ENCODE data around the gene PPM1F. TPM values are rescaled to one million over a fixed set of nuclear protein-coding genes. Genes with fewer than 3 reads are reported as not detected.

The PPM1F gene
- total and polyA plus RNA-seq, 10 of the 15 experiments (the other 5 are each of a cell fraction or from before 2014, with no cell fraction given) = 0.55 to 26.3 (median 9.7) TPM

GRCh38 chr22:21939461-21939913 is 13.2 kb downstream of the PPM1F start:
- SMC1A ChIA-PET (ENCODE audit: uncharacterized antibody, unreplicated experiment) = interaction anchor here (0.6 to 1.8 kb wide), 5 partner anchors 11 to 281 kb away, joined by 3 to 14 read pairs (median 4); partner anchors contain the start of gene PPM1F
- Histone ChIP-seq H3K27ac (ENCODE audit: control insufficient read depth, insufficient read depth) (no peak overlapping the region), H3K27me3 (replicated peaks in 1 of 2; ENCODE audit: control insufficient read depth in 2 of 2, insufficient read depth in 2 of 2, low read length in 1 of 2) (no peaks in the 10 kb centered on the region), H3K9ac (ENCODE audit: control insufficient read depth, insufficient read depth, low read length) (no peak overlapping the region), H3K9me3 (replicated peaks; ENCODE audit: control insufficient read depth, insufficient read depth, low read length) (no peaks in the 10 kb centered on the region), H2AFZ (ENCODE audit: control insufficient read depth, low read depth, low read length) (no peak overlapping the region), H3K4me1 (ENCODE audit: control insufficient read depth, insufficient read depth, low read length) (peaks cover 16% of the 10 kb centered on the region), H3K4me3 (no peak overlapping the region), H4K20me1 (ENCODE audit: control insufficient read depth, insufficient read depth) (no peaks in the 10 kb centered on the region), H3K79me2 (ENCODE audit: control insufficient read depth, insufficient read depth, low read length) (no peaks in the 10 kb centered on the region), H3K36me3 (ENCODE audit: control insufficient read depth in 2 of 2, insufficient read depth in 2 of 2, low read length in 1 of 2) (no peaks in the 10 kb centered on the region), H3K4me2 (ENCODE audit: control insufficient read depth, insufficient read depth) (no peak overlapping the region)
- TF ChIP-seq MYB (IDR thresholded peaks at IDR 0.05; ENCODE audit: borderline replicate concordance, low read depth, low read length) (no peak), JUND (IDR thresholded peaks at IDR 0.05; ENCODE audit: low read depth, low read length) (no peak)
- ATAC-seq = no peak
- 81% methylated on average over 10 of the region's 10 CpGs for WGBS (ENCODE audit: insufficient coverage, insufficient replicate concordance, low lambda C conversion rate, missing lambda C conversion rate)
- RAD21 ChIA-PET (ENCODE audit: unreplicated experiment) = interaction anchor here (1.1 to 2.1 kb wide), 4 partner anchors 176 to 293 kb away, joined by 3 to 10 read pairs (median 4); no protein-coding TSS in a partner anchor
- POLR2A ChIA-PET = interaction anchor here (1.0 to 1.1 kb wide), 2 partner anchors 221 to 242 kb away, joined by 3 to 10 read pairs; no protein-coding TSS in a partner anchor
- no peak for DNase-seq (ENCODE audit: low read depth, low spot score)
- in situ Hi-C loops (cut with MboI) (loop anchor here (10.0 kb wide), 1 partner anchor 65 kb away; no protein-coding TSS in a partner anchor), intact Hi-C loops (cut with micrococcal nuclease; ENCODE audit: unreplicated experiment) (loop anchor here (2.0 to 10.0 kb wide), 6 partner anchors 13 to 1018 kb away; partner anchors contain the start of genes MAPK1 and PPM1F)
- FAIRE-seq = no peak
- no TSS peak for BruUV-seq (replicated peaks)
- CTCF ChIA-PET = interaction anchor here (0.7 to 8.1 kb wide), 11 partner anchors 12 to 1016 kb away, joined by 3 to 82 read pairs (median 4); partner anchors contain the start of genes PPM1F and YDJC

- in situ Hi-C loops (cut with MboI) (loop anchor here (10.0 kb wide), 1 partner anchor 64 kb away; no protein-coding TSS in a partner anchor), intact Hi-C loops (cut with micrococcal nuclease; ENCODE audit: unreplicated experiment) (loop anchor here (1.0 to 10.0 kb wide), 7 partner anchors 14 to 1018 kb away; partner anchors contain the start of genes MAPK1 and PPM1F)
- no TSS peak for BruUV-seq (replicated peaks)
- Histone ChIP-seq H3K36me3 (ENCODE audit: control insufficient read depth in 2 of 2, insufficient read depth in 2 of 2, low read length in 1 of 2) (no peaks in the 10 kb centered on the region), H3K4me2 (ENCODE audit: control insufficient read depth, insufficient read depth) (no peak overlapping the region), H2AFZ (ENCODE audit: control insufficient read depth, low read depth, low read length) (no peak overlapping the region), H3K9me3 (replicated peaks; ENCODE audit: control insufficient read depth, insufficient read depth, low read length) (no peaks in the 10 kb centered on the region), H3K4me1 (ENCODE audit: control insufficient read depth, insufficient read depth, low read length) (peaks cover 16% of the 10 kb centered on the region), H3K9ac (ENCODE audit: control insufficient read depth, insufficient read depth, low read length) (no peak overlapping the region), H3K27me3 (replicated peaks in 1 of 2; ENCODE audit: control insufficient read depth in 2 of 2, insufficient read depth in 2 of 2, low read length in 1 of 2) (no peaks in the 10 kb centered on the region), H3K27ac (ENCODE audit: control insufficient read depth, insufficient read depth) (no peak overlapping the region), H4K20me1 (ENCODE audit: control insufficient read depth, insufficient read depth) (no peaks in the 10 kb centered on the region), H3K4me3 (no peak overlapping the region), H3K79me2 (ENCODE audit: control insufficient read depth, insufficient read depth, low read length) (no peaks in the 10 kb centered on the region)
- RAD21 ChIA-PET (ENCODE audit: unreplicated experiment) = interaction anchor here (0.8 to 2.5 kb wide), 8 partner anchors 14 to 1036 kb away, joined by 3 to 17 read pairs (median 3); partner anchors contain the start of gene PPM1F
- ATAC-seq (peak; percentile 5), DNase-seq (ENCODE audit: low read depth, low spot score) (no peak), FAIRE-seq (no peak)
- SMC1A ChIA-PET (ENCODE audit: uncharacterized antibody, unreplicated experiment) = interaction anchor here (0.6 to 1.8 kb wide), 9 partner anchors 11 to 1015 kb away, joined by 3 to 14 read pairs (median 4); partner anchors contain the start of gene PPM1F
- POLR2A ChIA-PET = no interaction called here
- 75% methylated on average over 10 of the region's 11 CpGs for WGBS (ENCODE audit: insufficient coverage, insufficient replicate concordance, low lambda C conversion rate, missing lambda C conversion rate)
- CTCF ChIA-PET = interaction anchor here (0.6 to 8.1 kb wide), 18 partner anchors 12 to 1209 kb away, joined by 3 to 82 read pairs (median 4); partner anchors contain the start of genes PPM1F and YDJC
- TF ChIP-seq IKZF2 (IDR thresholded peaks at IDR 0.05) (no peak), ZZZ3 (IDR thresholded peaks at IDR 0.05; ENCODE audit: control insufficient read depth, insufficient read length, low read depth) (no peak), HCFC1 (IDR thresholded peaks at IDR 0.05; ENCODE audit: low read length) (no peak), USF1 (IDR thresholded peaks at IDR 0.05; ENCODE audit: borderline replicate concordance, extremely low read length, insufficient read depth, low read depth, low read length) (no peak), NR2F1 (conservative IDR thresholded peaks at IDR 0.05) (no peak), TBL1XR1 (IDR thresholded peaks at IDR 0.05; ENCODE audit: low read depth, low read length) (no peak), SMARCA5 (IDR thresholded peaks at IDR 0.05) (no peak), JUND (IDR thresholded peaks at IDR 0.05; ENCODE audit: low read depth, low read length) (no peak), HDGF (IDR thresholded peaks at IDR 0.05) (no peak), IRF5 (IDR thresholded peaks at IDR 0.05; ENCODE audit: borderline replicate concordance) (no peak), BCL3 (IDR thresholded peaks at IDR 0.05; ENCODE audit: borderline replicate concordance, insufficient read depth, low read depth, low read length, poor library complexity, severe bottlenecking) (no peak), YBX1 (IDR thresholded peaks at IDR 0.05) (no peak)
Measured at GRCh38 chr22:21938906-21939305, 13.7 kb downstream of the PPM1F start.

Measured in GM12878 (cell line).